ENCODE measurements around the gene BCL11B. TPM values are rescaled to one million over a fixed set of nuclear protein-coding genes. Genes with fewer than 3 reads are reported as not detected.
A peak's percentile ranks its signal among the peaks of the same experiment; 100 is the strongest.

BCL11B gene
- total RNA-seq, 1 experiment from 2014 or later, result 0.24 TPM

- TF ChIP-seq CTCF (IDR thresholded peaks at IDR 0.05; ENCODE audit: unreplicated experiment), result no peak
- Mint-ChIP-seq H3K4me3 (ENCODE audit: low read depth, unreplicated experiment) (no peak overlapping the region), H3K4me1 (ENCODE audit: low read depth, unreplicated experiment) (peaks cover 10% of the 10 kb centered on the region), H3K27me3 (ENCODE audit: unreplicated experiment) (peaks cover 15% of the 10 kb centered on the region), H3K9me3 (ENCODE audit: low read depth, unreplicated experiment) (no peaks in the 10 kb centered on the region), H3K27ac (ENCODE audit: unreplicated experiment) (no peak overlapping the region), H3K36me3 (ENCODE audit: insufficient read depth, unreplicated experiment) (peaks cover 9% of the 10 kb centered on the region)
- CTCF ChIA-PET, result no interaction called here
- intact Hi-C loops (cut with micrococcal nuclease; ENCODE audit: unreplicated experiment), result no loop called here
- no TSS peak for BruUV-seq (replicated peaks)
- DNase-seq, result no peak
These were observed 77.9 kb downstream of the BCL11B start for GRCh38 chr14:99194136-99194535.

GRCh38 chr14:99192830-99193229 is 79.2 kb downstream of the BCL11B start:
- H3K9me3 Mint-ChIP-seq (ENCODE audit: low read depth, unreplicated experiment), result no peaks in the 10 kb centered on the region
- H3K36me3 Mint-ChIP-seq (ENCODE audit: insufficient read depth, unreplicated experiment), result peaks cover 9% of the 10 kb centered on the region
- no TSS peak for BruUV-seq (replicated peaks)
- H3K27ac Mint-ChIP-seq (ENCODE audit: unreplicated experiment), result no peak overlapping the region
- CTCF ChIA-PET, result no interaction called here
- intact Hi-C loops (cut with micrococcal nuclease; ENCODE audit: unreplicated experiment), result no loop called here
- DNase-seq, result no peak
- H3K27me3 Mint-ChIP-seq (ENCODE audit: unreplicated experiment), result peaks cover 7% of the 10 kb centered on the region
- TF ChIP-seq CTCF (IDR thresholded peaks at IDR 0.05; ENCODE audit: unreplicated experiment), result no peak
- H3K4me1 Mint-ChIP-seq (ENCODE audit: low read depth, unreplicated experiment), result peaks cover 10% of the 10 kb centered on the region
- peak overlapping the region; percentile 72 for H3K4me3 Mint-ChIP-seq (ENCODE audit: low read depth, unreplicated experiment)

- Mint-ChIP-seq H3K9me3 (ENCODE audit: low read depth, unreplicated experiment) (no peaks in the 10 kb centered on the region), H3K27ac (ENCODE audit: unreplicated experiment) (no peak overlapping the region), H3K36me3 (ENCODE audit: insufficient read depth, unreplicated experiment) (peaks cover 9% of the 10 kb centered on the region), H3K27me3 (ENCODE audit: unreplicated experiment) (peaks cover 11% of the 10 kb centered on the region), H3K4me1 (ENCODE audit: low read depth, unreplicated experiment) (peaks cover 10% of the 10 kb centered on the region), H3K4me3 (ENCODE audit: low read depth, unreplicated experiment) (peak overlapping the region; percentile 72)
- peak; percentile 31 for DNase-seq
- intact Hi-C loops (cut with micrococcal nuclease; ENCODE audit: unreplicated experiment), result no loop called here
- CTCF ChIA-PET, result no interaction called here
- no peak for TF ChIP-seq CTCF (IDR thresholded peaks at IDR 0.05; ENCODE audit: unreplicated experiment)
- BruUV-seq (replicated peaks), result no TSS peak
These were observed 79.9 kb downstream of the BCL11B start for GRCh38 chr14:99192028-99192621.

- no peak for TF ChIP-seq CTCF (IDR thresholded peaks at IDR 0.05; ENCODE audit: unreplicated experiment)
- Mint-ChIP-seq H3K36me3 (ENCODE audit: insufficient read depth, unreplicated experiment) (peaks cover 9% of the 10 kb centered on the region), H3K4me1 (ENCODE audit: low read depth, unreplicated experiment) (peaks cover 10% of the 10 kb centered on the region), H3K9me3 (ENCODE audit: low read depth, unreplicated experiment) (no peaks in the 10 kb centered on the region), H3K27me3 (ENCODE audit: unreplicated experiment) (peaks cover 17% of the 10 kb centered on the region), H3K4me3 (ENCODE audit: low read depth, unreplicated experiment) (peak overlapping the region; percentile 72), H3K27ac (ENCODE audit: unreplicated experiment) (no peak overlapping the region)
- intact Hi-C loops (cut with micrococcal nuclease; ENCODE audit: unreplicated experiment), result no loop called here
- DNase-seq, result no peak
- CTCF ChIA-PET, result no interaction called here
- no TSS peak for BruUV-seq (replicated peaks)
These were observed 80.5 kb downstream of the BCL11B start for GRCh38 chr14:99191395-99192027.
